ENCODE results near the gene BACH2. TPM values are rescaled to one million over a fixed set of nuclear protein-coding genes. Genes with fewer than 3 reads are reported as not detected.

Gene BACH2
- polyA plus RNA-seq, 1 donor (not counting 4 experiments of a cell fraction or from before 2014, with no cell fraction given), result 0.50 TPM

DNA sequence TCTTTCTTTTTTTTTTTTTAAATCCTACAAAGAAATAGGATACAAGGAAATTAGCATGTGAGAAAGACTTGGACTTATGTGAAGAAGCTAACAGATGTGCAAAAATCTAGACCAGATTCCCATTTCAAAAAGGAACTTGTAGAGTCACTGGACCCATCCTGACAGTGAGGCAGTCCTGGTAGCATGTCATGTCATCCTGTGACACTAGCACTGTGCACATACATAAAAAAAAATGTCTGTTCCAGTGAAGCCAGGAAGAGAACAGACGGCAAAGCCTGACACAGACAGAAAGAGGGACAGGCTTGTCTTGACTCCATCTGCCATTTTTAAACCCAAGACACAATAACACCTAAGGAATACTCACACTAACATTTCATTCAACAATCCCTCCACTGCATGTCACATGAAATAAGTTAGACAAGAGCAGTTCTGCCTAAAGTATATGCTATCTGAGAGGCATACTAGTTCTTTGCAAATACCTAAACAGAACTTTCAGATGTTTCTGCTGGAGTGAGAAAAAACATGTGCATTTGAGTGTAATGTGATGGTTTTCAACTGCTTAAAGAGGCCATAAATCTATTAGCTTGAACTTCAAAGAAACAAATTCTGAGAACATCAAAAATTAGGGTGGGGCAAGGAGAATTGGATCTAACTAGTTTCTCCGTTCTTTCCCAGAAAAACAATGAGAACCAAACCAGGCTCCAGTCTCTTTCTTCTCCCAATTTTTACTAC is 159.6 kb downstream of the BACH2 start:
- H4K20me1 ChIP-seq (ENCODE audit: control insufficient read depth, extremely low read depth, insufficient read depth, low read length), result no peaks in the 10 kb centered on the region
- H3K4me3 ChIP-seq (ENCODE audit: control insufficient read depth in 2 of 3, extremely low read depth in 1 of 3, insufficient read depth in 2 of 3, low read depth in 1 of 3, low read length in 3 of 3), result no peak overlapping the region
- H3K79me2 ChIP-seq (ENCODE audit: control insufficient read depth, insufficient read depth, low read length), result no peaks in the 10 kb centered on the region
- no peak overlapping the region for H3K27ac ChIP-seq (ENCODE audit: control insufficient read depth, insufficient read depth, low read length)
- FAIRE-seq, result no peak
- dilution Hi-C loops (cut with MboI; ENCODE audit: extremely low pct_ligation_motif_present, low sequenced_read_pairs), result no loop called here
- no peaks in the 10 kb centered on the region for H3K36me3 ChIP-seq (ENCODE audit: control insufficient read depth in 2 of 2, extremely low read depth in 1 of 2, insufficient read depth in 2 of 2, low read length in 2 of 2)
- H3K9ac ChIP-seq (ENCODE audit: control insufficient read depth, extremely low read depth, insufficient read depth, low read length), result no peak overlapping the region
- no peaks in the 10 kb centered on the region for H3K4me1 ChIP-seq (ENCODE audit: control insufficient read depth, extremely low read depth, insufficient read depth, low read length)
- no peaks in the 10 kb centered on the region for H3K27me3 ChIP-seq (ENCODE audit: control insufficient read depth, extremely low read depth, insufficient read depth, low read length)
- TF ChIP-seq EZH2 (IDR thresholded peaks at IDR 0.05; ENCODE audit: low read length) (no peak), CTCF (optimal IDR thresholded peaks at IDR 0.05 in 1 of 3, IDR thresholded peaks at IDR 0.05 in 1 of 3, conservative IDR thresholded peaks at IDR 0.05 in 1 of 3; ENCODE audit: extremely low read depth in 1 of 3, insufficient read depth in 2 of 3, low read length in 3 of 3) (no peak)
- no peaks in the 10 kb centered on the region for H3K9me1 ChIP-seq (ENCODE audit: control insufficient read depth, extremely low read depth, insufficient read depth, low read length)
- no peak overlapping the region for H2AFZ ChIP-seq (ENCODE audit: control insufficient read depth, low read length)
- no peaks in the 10 kb centered on the region for H3K9me3 ChIP-seq (ENCODE audit: control insufficient read depth, low read depth, low read length)
- DNase-seq (ENCODE audit: low read depth, low spot score), result no peak
- H3K4me2 ChIP-seq (ENCODE audit: control insufficient read depth, extremely low read depth, insufficient read depth, low read depth, low read length), result no peak overlapping the region

DNA sequence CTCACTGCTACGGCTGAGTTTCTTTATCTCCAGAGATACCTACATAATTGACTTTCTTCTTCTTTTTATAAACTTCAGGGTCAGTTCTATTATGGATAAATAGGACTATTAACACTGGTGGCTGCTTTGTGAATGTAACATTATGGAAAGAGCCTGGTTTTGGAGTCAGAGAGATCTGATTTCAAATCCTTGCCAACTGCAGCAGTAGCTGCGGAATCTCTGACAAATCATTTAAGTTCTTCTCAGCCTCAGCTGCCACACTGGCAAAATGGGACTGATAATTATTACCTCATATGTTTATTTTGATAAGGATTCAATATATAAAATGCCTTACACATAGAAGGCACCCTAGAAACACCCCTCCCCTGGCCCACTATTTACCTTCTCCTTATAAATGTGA is 160.5 kb downstream of the BACH2 start:
- Histone ChIP-seq H3K27ac (ENCODE audit: control insufficient read depth, insufficient read depth, low read length) (no peak overlapping the region), H3K9me1 (ENCODE audit: control insufficient read depth, extremely low read depth, insufficient read depth, low read length) (no peaks in the 10 kb centered on the region), H3K79me2 (ENCODE audit: control insufficient read depth, insufficient read depth, low read length) (no peaks in the 10 kb centered on the region), H2AFZ (ENCODE audit: control insufficient read depth, low read length) (no peak overlapping the region), H3K36me3 (ENCODE audit: control insufficient read depth in 2 of 2, extremely low read depth in 1 of 2, insufficient read depth in 2 of 2, low read length in 2 of 2) (no peaks in the 10 kb centered on the region), H3K27me3 (ENCODE audit: control insufficient read depth, extremely low read depth, insufficient read depth, low read length) (no peaks in the 10 kb centered on the region), H3K9me3 (ENCODE audit: control insufficient read depth, low read depth, low read length) (no peaks in the 10 kb centered on the region), H3K4me1 (ENCODE audit: control insufficient read depth, extremely low read depth, insufficient read depth, low read length) (no peaks in the 10 kb centered on the region), H4K20me1 (ENCODE audit: control insufficient read depth, extremely low read depth, insufficient read depth, low read length) (no peaks in the 10 kb centered on the region), H3K4me2 (ENCODE audit: control insufficient read depth, extremely low read depth, insufficient read depth, low read depth, low read length) (no peak overlapping the region), H3K9ac (ENCODE audit: control insufficient read depth, extremely low read depth, insufficient read depth, low read length) (no peak overlapping the region), H3K4me3 (ENCODE audit: control insufficient read depth in 2 of 3, extremely low read depth in 1 of 3, insufficient read depth in 2 of 3, low read depth in 1 of 3, low read length in 3 of 3) (no peak overlapping the region)
- DNase-seq (ENCODE audit: low read depth, low spot score) (no peak), FAIRE-seq (no peak)
- dilution Hi-C loops (cut with MboI; ENCODE audit: extremely low pct_ligation_motif_present, low sequenced_read_pairs), result no loop called here
- TF ChIP-seq EZH2 (IDR thresholded peaks at IDR 0.05; ENCODE audit: low read length), result no peak
- TF ChIP-seq CTCF (optimal IDR thresholded peaks at IDR 0.05 in 1 of 3, IDR thresholded peaks at IDR 0.05 in 1 of 3, conservative IDR thresholded peaks at IDR 0.05 in 1 of 3; ENCODE audit: extremely low read depth in 1 of 3, insufficient read depth in 2 of 3, low read length in 3 of 3), result no peak

Measured in keratinocyte (primary cell).